Stimulated activated CD4-positive, alpha-beta T cell treated with anti-CD3 and anti-CD28 coated beads, Interleukin-1b, Interleukin-23, amount 100 ng/mL, for 48 hours (primary cell): ENCODE measurements around the gene STH.

Experiments used
- DNase-seq: peaks from one replicate; pipeline ENCODE4 v3.0.0-alpha.2; 2020

Gene STH

DNA sequence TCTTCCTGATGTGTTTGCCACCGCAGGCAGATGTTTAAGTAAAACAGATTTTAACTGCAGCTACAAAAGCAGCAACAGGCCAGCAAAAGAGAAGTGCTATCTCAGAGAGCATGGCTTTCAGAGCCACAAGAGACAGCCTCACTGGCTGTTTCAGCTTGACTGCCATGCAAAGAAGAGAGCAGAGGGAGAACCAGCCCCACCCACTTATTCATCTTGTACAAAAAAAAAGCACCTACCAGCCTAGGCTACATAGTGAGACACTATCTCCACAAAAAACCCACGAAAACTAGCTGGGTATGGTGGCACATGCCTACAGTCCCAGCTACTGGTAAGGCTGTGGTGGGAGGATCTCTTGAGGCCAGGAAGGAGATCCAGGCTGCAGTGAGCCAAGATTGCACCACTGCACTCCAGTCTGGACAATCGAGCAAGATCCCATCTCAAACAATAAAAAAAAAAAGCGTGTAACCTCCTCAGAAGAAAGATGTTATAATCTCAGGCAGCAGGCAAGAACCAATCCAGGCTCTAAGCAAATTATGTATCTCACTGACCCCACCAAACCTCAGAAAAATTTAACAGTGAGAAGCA lies 30.0 kb downstream of the STH start:
- DNase-seq: no peak

DNA sequence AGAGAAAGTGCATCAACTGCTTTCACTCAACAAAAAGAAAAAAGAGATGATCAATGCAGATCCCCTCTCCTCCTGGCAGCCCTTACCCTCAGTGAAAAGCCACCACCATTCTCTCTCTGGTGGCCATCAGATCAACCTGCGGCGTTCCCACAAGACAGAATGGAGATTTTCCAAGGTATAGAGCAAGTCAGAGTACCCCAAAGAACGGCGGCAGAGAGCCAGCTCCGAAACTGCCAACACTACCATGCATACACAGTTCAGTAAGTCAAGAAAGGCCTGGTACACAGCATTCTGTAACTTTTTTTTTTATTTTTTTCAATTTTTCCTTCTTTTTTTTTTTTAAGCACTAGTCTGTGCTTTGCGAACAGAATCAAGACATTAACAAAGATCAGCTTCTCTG lies 30.6 kb downstream of the STH start:
- no peak for DNase-seq

- no peak for DNase-seq
Measured at GRCh38 chr17:46030752-46031151, 31.7 kb downstream of the STH start.

DNA sequence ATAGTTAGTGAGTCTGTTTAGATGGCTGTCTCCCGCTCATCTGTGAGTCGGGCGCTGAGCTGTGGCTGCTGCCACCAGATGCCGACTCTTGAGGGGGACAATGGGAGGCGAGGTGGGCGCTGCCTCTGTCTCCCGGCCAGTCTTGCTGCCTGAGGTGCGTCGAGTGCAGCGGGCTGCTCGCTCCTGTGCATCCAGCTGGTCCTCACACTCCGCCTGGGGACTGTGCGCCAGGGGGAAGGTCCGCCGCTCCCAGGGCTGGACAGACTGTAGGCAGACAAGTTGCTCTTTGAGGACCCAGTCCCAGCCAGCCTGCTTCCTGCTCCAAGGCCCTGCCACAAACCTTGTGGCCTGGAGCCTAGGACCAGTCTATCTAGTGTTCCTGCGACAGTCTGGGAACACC lies 32.4 kb downstream of the STH start:
- DNase-seq: no peak

- DNase-seq: no peak
Measured at GRCh38 chr17:46031920-46032319, 32.9 kb downstream of the STH start.

GRCh38 chr17:46032909-46033308 lies 33.9 kb downstream of the STH start:
- no peak for DNase-seq

DNA sequence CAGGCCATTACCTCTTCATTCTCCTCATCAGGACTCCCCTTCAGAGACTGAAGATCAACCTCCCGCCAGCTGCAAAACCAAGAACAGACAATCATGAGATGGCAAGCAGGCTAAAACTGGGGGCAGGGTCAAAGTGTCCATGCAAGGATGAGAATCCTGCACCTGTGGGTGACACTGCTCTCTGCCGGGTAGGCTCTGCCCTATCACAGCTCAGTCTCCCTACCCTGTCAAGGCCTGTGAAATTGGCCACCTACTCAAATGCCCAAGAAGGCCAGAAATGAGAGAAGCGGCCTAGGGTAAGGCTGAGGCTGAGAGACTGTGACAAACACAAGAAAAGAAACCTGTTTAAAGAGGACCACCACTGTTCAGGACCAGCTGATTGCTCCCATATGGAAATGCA lies 34.3 kb downstream of the STH start:
- DNase-seq: no peak

DNA sequence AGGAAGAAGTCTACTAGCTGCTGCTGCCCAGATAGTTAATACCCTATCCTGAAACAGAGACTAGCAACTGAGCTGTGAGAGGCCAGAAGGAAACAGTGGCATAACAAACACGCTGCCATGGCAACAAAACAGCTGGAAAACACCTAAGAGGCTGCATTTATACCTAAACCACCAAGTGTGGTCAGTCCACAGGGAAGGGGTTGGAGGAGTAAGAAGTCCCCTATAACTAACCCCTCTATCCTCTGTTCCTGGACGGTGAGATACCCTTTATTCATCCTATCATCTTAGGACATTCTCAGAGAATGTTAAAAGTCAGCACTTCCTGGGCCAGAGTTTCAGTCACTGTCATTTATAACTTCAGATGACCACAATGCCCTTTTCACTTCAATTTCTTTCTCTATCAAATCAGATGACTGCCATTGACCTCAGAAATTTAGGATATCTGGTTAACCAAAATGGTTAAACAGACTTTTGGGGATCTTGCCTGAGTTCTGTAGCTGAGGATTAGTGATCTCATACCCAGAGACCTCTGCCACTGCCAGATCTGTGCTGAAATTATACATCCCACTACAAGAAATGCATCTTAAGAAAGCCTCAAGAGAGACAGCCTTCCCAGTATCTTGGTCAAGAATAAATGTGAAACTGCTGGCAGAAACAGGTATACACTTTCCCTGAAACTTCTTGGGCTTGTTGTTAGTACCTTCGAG lies 36.2 kb downstream of the STH start:
- DNase-seq: no peak

GRCh38 chr17:46036491-46036890 lies 37.4 kb downstream of the STH start:
- no peak for DNase-seq

DNA sequence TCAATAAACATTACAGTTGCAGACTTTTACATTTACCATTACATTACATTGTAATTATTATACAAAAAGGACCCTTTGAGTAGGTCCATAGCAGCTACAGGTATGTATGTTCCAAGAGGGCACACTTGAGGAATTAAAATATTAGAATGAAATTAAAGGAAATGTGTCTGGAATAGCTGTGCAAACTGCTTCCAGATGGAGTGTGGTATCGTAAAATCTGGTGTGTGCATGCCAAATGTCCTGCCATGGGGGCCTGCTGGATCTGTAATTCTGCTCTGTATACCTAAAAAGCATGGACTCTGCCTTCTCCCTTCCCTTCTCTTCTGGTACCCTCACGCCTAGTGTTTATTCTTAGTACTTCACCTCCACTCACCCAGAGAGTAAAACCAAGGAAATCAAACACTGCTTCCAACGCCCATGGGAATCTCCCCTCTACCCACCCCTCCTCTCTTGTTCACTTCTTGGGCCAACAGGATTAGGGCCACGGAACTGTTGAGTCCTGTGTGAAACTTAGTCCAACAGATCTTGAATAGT lies 38.7 kb downstream of the STH start:
- no peak for DNase-seq

DNA sequence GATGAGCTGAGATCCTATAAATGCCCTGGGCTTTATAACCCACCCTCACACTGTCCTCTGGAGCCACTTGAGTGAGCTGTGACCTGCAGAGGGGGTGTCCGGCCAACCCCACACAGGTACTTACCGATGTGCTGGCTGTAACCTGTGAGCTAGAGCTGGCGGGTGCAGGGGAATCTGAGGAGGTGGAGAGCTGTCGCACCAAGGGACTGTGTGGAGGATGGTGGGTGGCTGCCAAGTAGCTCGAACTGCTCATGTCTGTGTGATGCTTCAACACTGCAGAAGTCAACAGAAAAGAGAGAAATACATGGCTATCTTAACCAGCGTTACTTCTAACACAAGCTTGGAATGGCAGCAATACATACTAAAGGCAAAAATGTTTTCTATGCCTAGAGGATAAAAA lies 39.4 kb downstream of the STH start:
- no peak for DNase-seq

GRCh38 chr17:46038937-46039336 lies 39.9 kb downstream of the STH start:
- DNase-seq: no peak

GRCh38 chr17:46039592-46040186 lies 40.6 kb downstream of the STH start:
- DNase-seq: no peak

DNA sequence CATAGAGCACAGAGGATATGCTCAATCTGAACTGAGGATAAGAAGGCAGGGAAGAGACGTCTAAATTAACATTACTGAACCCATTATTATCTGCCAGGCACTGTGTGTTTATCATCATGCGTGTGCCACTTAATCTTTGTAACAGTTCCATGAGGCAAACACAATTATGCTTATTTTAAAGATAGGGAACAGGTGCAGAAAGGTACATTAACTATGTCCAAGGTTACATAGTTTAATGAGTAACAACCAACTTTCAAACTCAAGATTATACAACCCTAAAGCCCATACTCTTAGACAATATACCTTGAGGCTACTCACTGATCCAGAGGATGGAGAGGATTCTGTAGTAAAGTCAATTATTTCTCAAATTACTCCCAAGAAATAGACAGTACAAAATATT lies 43.2 kb downstream of the STH start:
- no peak for DNase-seq

- no peak for DNase-seq
Measured at GRCh38 chr17:46042925-46043324, 43.9 kb downstream of the STH start.

DNA sequence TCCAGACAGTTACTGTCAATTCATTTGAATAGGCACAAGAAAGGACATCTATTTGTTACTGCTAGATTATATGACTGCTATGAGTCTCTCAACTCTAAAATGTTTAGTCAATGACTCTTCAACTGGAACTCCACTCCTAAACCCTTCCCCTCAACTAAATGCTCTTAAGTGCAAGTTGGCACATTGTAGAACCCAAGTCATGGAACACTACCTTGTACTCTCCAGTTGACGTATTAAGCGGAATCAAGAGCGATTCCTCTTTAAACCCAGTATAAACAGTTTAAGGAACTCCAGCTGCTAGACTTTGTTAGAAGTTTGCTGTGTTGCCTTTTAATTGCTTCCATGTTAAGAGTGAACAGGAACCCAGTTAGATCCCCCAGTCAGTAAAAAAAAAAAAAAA lies 44.6 kb downstream of the STH start:
- DNase-seq: no peak

- DNase-seq: peak; percentile 24
Measured at GRCh38 chr17:46044286-46044928, 45.4 kb downstream of the STH start.

GRCh38 chr17:46044989-46045388 lies 45.9 kb downstream of the STH start:
- DNase-seq: no peak

DNA sequence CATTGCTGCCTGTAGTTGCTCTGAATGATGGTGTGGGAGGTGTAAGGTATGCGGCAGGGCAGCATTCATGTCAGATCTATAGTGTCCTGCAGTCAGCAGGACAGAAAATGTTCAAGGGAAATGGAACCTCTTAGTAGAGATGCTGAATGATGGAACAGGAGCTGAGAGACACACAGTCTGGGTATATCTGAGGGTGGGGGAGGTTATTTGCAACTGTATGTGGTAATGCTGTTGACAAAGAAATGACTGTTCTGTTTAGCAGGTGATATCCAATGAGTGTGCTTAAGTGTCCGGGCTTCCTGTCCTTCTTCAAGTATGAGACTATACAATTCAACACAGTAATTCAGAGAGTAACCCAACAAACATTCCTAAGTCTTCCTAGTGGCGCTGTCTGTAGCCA lies 46.6 kb downstream of the STH start:
- no peak for DNase-seq

- no peak for DNase-seq
Measured at GRCh38 chr17:46046957-46047356, 47.9 kb downstream of the STH start.

DNA sequence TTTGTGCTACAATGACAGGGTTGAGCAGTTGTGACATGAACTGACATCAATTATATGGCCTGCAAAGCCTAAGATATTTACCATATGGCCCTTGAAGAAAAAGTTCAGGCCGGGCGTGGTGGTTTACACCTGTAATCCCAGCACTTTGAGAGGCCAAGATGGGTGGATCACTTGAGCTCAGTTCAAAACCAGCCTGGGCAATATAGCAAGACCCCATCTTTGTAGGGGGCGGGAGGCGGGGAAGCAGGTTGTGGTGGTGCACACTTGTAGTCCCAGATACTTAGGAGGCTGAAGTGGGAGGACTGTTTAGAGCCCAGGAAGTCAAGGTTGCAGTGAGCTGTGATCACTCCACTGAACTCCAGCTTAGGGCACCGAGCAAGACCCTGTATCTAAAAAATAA lies 48.3 kb downstream of the STH start:
- DNase-seq: no peak

DNA sequence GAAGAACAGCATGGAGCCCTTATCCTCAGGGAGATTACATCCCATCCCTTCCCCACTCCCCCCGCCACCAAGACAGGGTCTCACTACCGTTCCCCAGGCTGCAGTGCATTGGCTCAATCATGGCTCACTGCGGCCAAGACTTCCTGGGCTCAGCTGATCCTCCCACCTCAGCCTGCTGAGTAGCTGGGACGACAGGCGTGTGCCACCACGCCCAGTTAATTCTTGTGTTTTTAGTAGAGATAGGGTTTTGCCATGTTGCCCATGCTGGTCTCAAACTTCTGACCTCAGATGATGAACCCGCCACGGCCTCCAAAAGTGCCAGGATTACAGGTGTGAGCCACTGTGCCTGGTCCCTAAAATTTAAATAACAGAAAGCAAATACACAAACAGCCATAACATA lies 48.8 kb downstream of the STH start:
- no peak for DNase-seq
